ENCODE measurements around the gene ETFA. TPM values are rescaled to one million over a fixed set of nuclear protein-coding genes. Genes with fewer than 3 reads are reported as not detected.

ETFA gene
- total RNA-seq, 2 experiments from 2014 or later = 86.1 to 87.6 TPM

GRCh38 chr15:76177491-76178040, 133.7 kb downstream of the ETFA start:
- ATAC-seq (ENCODE audit: low read depth) = no peak
- Mint-ChIP-seq H3K36me3 (no peaks in the 10 kb centered on the region), H3K4me1 (peaks cover 3% of the 10 kb centered on the region), H3K4me3 (no peak overlapping the region), H3K27me3 (peaks cover 28% of the 10 kb centered on the region), H3K27ac (no peak overlapping the region), H3K9me3 (no peaks in the 10 kb centered on the region)
- DNase-seq = no peak
- POLR2A ChIA-PET = no interaction called here

- Mint-ChIP-seq H3K27me3 (peaks cover 23% of the 10 kb centered on the region), H3K36me3 (no peaks in the 10 kb centered on the region), H3K9me3 (no peaks in the 10 kb centered on the region), H3K27ac (no peak overlapping the region), H3K4me1 (peaks cover 2% of the 10 kb centered on the region), H3K4me3 (no peak overlapping the region)
- POLR2A ChIA-PET = no interaction called here
- DNase-seq = no peak
- ATAC-seq (ENCODE audit: low read depth) = no peak
Observed at GRCh38 chr15:76176487-76177085, 134.7 kb downstream of the ETFA start.

GRCh38 chr15:76176059-76176458, 135.2 kb downstream of the ETFA start:
- Mint-ChIP-seq H3K27ac (no peak overlapping the region), H3K27me3 (peaks cover 18% of the 10 kb centered on the region), H3K4me1 (no peaks in the 10 kb centered on the region), H3K36me3 (no peaks in the 10 kb centered on the region), H3K9me3 (no peaks in the 10 kb centered on the region), H3K4me3 (no peak overlapping the region)
- ATAC-seq (ENCODE audit: low read depth) (no peak), DNase-seq (no peak)
- POLR2A ChIA-PET = no interaction called here

GRCh38 chr15:76175442-76175841, 135.8 kb downstream of the ETFA start:
- no peak for DNase-seq
- Mint-ChIP-seq H3K4me3 (no peak overlapping the region), H3K9me3 (no peaks in the 10 kb centered on the region), H3K4me1 (no peaks in the 10 kb centered on the region), H3K27ac (no peak overlapping the region), H3K36me3 (no peaks in the 10 kb centered on the region), H3K27me3 (peaks cover 18% of the 10 kb centered on the region)
- POLR2A ChIA-PET = no interaction called here
- ATAC-seq (ENCODE audit: low read depth) = no peak

GRCh38 chr15:76174654-76175053, 136.6 kb downstream of the ETFA start:
- peaks cover 16% of the 10 kb centered on the region for H3K27me3 Mint-ChIP-seq

DNA sequence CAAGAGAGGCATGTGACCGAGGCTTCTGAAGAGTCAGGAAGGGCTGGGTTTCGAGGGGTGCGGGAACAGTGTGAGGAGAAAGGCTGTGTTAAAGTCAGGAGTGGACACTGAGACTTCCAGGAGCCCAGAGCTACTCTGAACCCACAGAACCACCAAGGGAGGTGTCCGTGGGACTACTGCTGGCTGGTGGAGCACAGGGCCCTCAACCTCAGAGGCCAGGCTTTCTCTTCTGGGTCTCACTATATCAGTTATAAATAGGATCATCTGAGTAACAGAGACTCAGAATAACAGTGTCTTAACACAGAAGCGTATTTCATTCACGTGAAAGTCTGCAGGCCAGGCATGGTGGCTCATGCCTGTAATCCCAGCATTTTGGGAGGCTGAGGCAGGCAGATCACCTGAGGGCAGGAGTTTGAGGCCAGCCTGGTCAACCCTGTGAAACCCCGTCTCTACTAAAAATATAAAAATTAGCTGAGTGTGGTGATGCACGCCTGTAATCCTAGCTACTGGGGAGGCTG, 137.9 kb downstream of the ETFA start:
- POLR2A ChIA-PET = no interaction called here
- Mint-ChIP-seq H3K4me3 (no peak overlapping the region), H3K27me3 (peaks cover 19% of the 10 kb centered on the region), H3K27ac (no peak overlapping the region), H3K9me3 (no peaks in the 10 kb centered on the region), H3K4me1 (no peaks in the 10 kb centered on the region), H3K36me3 (no peaks in the 10 kb centered on the region)
- no peak for ATAC-seq (ENCODE audit: low read depth)
- DNase-seq = no peak

More at GRCh38 chr15:76174654-76175053, 136.6 kb downstream of the ETFA start:
- DNase-seq = no peak
- Mint-ChIP-seq H3K4me3 (no peak overlapping the region), H3K9me3 (no peaks in the 10 kb centered on the region), H3K27ac (no peak overlapping the region), H3K36me3 (no peaks in the 10 kb centered on the region), H3K4me1 (no peaks in the 10 kb centered on the region)
- POLR2A ChIA-PET = no interaction called here
- no peak for ATAC-seq (ENCODE audit: low read depth)

GRCh38 chr15:76172782-76173181, 138.5 kb downstream of the ETFA start:
- Mint-ChIP-seq H3K4me3 (no peak overlapping the region), H3K9me3 (no peaks in the 10 kb centered on the region), H3K27me3 (peaks cover 16% of the 10 kb centered on the region), H3K27ac (no peak overlapping the region), H3K36me3 (no peaks in the 10 kb centered on the region), H3K4me1 (no peaks in the 10 kb centered on the region)
- DNase-seq = no peak
- POLR2A ChIA-PET = no interaction called here
- ATAC-seq (ENCODE audit: low read depth) = no peak

DNA sequence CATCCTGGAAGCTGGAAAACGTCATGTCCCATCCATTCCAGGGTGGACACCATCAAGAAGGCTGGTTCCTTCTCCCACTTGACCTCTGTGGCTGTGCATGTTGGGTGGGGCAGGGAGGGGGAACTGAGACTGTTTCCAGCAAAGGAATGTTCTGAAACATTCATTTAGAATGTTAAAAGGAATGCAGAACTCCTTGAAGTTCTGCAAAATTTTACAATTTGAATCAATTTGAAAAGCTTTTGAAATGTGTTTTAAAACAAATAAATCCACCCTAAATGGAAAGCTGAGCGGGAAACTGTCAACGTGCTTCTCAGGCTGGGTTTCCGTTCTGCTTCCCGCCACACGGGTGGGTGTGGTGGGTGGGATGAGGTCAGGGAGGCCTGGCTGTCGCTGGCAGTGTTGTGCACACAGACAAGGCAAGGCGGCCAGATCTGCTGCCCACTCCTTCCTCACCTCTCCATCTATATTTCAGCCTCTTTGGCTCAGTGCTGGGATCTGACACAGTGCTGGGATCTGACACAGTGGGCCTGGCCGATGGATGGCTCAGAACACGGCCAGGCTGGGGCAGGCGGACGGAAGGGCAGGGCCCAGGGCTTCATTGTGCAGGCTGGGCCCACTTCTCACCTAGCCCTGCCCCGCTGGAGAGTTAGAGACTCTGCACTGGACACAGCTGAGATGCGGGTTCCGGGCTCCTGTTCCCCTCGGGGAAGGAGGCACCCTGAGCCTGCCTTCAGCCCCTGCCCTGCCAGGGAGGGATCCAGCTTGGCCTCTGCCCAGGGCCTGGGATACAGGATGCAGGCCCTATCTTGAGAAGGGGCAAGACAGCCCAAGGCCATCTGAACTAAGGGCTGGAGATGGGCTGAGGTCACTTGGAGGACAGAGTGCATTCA, 141.1 kb downstream of the ETFA start:
- Mint-ChIP-seq H3K9me3 (no peaks in the 10 kb centered on the region), H3K36me3 (no peaks in the 10 kb centered on the region), H3K27me3 (peaks cover 10% of the 10 kb centered on the region), H3K27ac (no peak overlapping the region), H3K4me1 (no peaks in the 10 kb centered on the region), H3K4me3 (no peak overlapping the region)
- DNase-seq = no peak
- ATAC-seq (ENCODE audit: low read depth) = no peak
- POLR2A ChIA-PET = no interaction called here

- no peak for DNase-seq
- H3K27me3 Mint-ChIP-seq = peaks cover 10% of the 10 kb centered on the region
- H3K27ac Mint-ChIP-seq = no peak overlapping the region
- no peaks in the 10 kb centered on the region for H3K9me3 Mint-ChIP-seq
- no peaks in the 10 kb centered on the region for H3K36me3 Mint-ChIP-seq
- no peak overlapping the region for H3K4me3 Mint-ChIP-seq
- H3K4me1 Mint-ChIP-seq = no peaks in the 10 kb centered on the region
- POLR2A ChIA-PET = no interaction called here
- no peak for ATAC-seq (ENCODE audit: low read depth)
Observed at GRCh38 chr15:76169018-76169417, 142.3 kb downstream of the ETFA start.

DNA sequence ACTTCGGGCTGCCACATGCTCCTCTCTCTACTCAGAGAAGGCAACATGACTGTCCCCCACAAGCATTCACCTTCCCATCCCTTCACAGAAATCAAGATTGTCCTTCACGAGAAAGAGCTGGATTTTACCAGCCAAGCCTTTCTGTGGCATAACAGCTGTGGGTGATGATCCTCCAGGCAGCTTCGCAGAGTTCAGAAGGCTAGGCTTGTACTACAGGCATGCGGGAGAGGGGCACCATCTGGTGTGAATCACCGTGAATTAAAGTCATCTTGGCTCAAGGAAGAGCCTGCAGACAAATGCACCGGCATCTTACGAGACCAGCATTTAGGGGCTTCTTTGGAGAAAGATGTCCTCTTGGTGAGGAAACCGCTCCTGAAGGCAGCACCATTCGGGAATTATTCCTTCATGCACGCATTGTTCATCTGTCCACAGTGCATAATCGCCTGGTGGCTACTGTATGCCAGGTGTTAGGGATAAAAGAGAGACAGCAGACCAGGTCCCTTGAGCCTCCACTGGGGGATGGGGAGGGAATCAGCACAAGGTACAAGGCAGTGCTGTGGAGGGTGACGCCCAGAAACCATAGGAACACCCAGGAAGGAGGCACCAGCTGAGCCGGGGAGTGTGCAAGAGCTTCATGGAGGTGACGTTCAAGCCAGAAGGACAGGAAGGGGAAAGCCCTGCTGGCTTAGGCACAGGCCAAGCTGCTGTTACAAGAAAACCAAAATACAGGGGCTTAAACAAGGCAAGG, 142.9 kb downstream of the ETFA start:
- H3K9me3 Mint-ChIP-seq = no peaks in the 10 kb centered on the region
- DNase-seq (no peak), ATAC-seq (ENCODE audit: low read depth) (no peak)
- no peaks in the 10 kb centered on the region for H3K4me1 Mint-ChIP-seq
- H3K36me3 Mint-ChIP-seq = no peaks in the 10 kb centered on the region
- POLR2A ChIA-PET = no interaction called here
- no peak overlapping the region for H3K27ac Mint-ChIP-seq
- H3K27me3 Mint-ChIP-seq = peaks cover 9% of the 10 kb centered on the region
- no peak overlapping the region for H3K4me3 Mint-ChIP-seq

DNA sequence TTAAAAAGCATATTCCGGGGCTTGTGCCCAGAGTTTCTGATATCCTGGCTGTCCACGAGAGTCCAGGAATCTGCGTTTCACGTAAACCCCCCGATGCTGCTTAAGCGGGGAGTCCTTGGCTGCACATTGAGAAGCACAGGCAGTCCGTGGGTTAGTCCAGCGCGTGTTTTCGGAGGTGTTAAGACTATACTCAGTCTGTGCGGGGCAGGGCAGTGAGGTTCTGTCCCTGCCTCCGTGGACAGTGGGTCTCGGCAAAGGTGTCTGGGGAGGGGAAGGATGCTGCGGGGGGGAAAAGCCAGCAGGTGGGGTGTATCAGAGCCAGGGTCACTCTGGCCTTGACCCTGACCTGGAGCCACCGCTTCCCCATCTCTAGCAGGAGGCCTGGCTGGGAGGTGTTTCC, 145.3 kb downstream of the ETFA start:
- DNase-seq (no peak), ATAC-seq (ENCODE audit: low read depth) (no peak)
- Mint-ChIP-seq H3K4me1 (no peaks in the 10 kb centered on the region), H3K9me3 (no peaks in the 10 kb centered on the region), H3K4me3 (no peak overlapping the region), H3K36me3 (no peaks in the 10 kb centered on the region), H3K27ac (no peak overlapping the region), H3K27me3 (peaks cover 3% of the 10 kb centered on the region)
- POLR2A ChIA-PET = no interaction called here

All from activated naive CD8-positive, alpha-beta T cell treated with anti-CD3 and anti-CD28 coated beads, Interleukin-2, amount 10 ng/mL, durations not matched to agents 7 days and 5 days (primary cell).